HL-60 (cell line): ENCODE data around the gene F2R.

Source experiments
- DNase-seq, 2 experiments: peaks; one replicate each; pipeline ENCODE4 v3.0.0-alpha.2; 2010 to 2020; ENCODE audit warnings: low read depth in 1 of 2, low spot score in 1 of 2
- H3K27ac ChIP-seq: fragments of 250-450 bp; sonication (Bioruptor Pico); replicated peaks from 2 replicates; pipeline ENCODE4 v1.5.1; 2020; ENCODE audit warnings: mild to moderate bottlenecking, moderate library complexity
- H3K27me3 ChIP-seq: fragments of 250-450 bp; sonication (Bioruptor Pico); 2 replicates; pipeline ENCODE4 v1.5.1; 2021; ENCODE audit warnings: mild to moderate bottlenecking, moderate library complexity; ENCODE audit not compliant: insufficient read depth, poor library complexity, severe bottlenecking
- H3K4me3 ChIP-seq: replicated peaks from 2 replicates; pipeline ENCODE4 v1.5.1; 2011; ENCODE audit warnings: mild to moderate bottlenecking, control low read depth, low read length; ENCODE audit not compliant: insufficient read depth
- GABPA ChIP-seq: IDR thresholded peaks from 2 replicates; pipeline ENCODE4 v1.6.1; 2012; ENCODE audit warnings: low read depth
- POLR2AphosphoS5 ChIP-seq: IDR thresholded peaks from 2 replicates; pipeline ENCODE4 v1.6.1; 2012; ENCODE audit warnings: low read depth
- SPI1 ChIP-seq: IDR thresholded peaks from 2 replicates; pipeline ENCODE4 v1.6.1; 2012; ENCODE audit warnings: low read depth, mild to moderate bottlenecking, borderline replicate concordance
- TF ChIP-seq, protein P1 (sequence below): IDR thresholded peaks from one replicate; pipeline ENCODE4 v1.5.1; 2011; ENCODE audit warnings: low read length, control low read depth, inconsistent platforms; ENCODE audit not compliant: insufficient read depth
- TF ChIP-seq, protein P2 (sequence below): IDR thresholded peaks from 2 replicates; pipeline ENCODE4 v1.6.1; 2012; ENCODE audit warnings: low read depth; ENCODE audit not compliant: insufficient replicate concordance

The F2R gene

DNA sequence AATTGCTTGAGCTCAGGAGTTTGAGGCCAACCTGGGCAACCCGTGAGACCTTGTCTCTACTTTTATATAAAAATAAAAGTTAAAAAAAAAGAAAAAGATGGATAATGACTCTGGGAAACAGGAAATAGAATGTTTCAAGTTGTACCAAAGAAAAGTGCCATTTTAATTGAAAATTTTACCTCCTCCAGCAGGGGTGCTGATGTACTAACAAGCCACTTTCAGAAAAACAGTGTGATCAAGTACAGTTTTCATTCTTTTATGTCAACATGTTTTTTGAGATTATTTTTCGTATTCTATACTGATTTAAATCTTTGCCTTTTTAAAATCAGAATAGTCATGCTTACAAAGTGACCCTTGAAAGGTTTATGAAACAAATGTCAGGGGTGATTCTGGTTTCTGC is 30.8 kb downstream of the F2R start:
- TF ChIP-seq, protein P1, sequence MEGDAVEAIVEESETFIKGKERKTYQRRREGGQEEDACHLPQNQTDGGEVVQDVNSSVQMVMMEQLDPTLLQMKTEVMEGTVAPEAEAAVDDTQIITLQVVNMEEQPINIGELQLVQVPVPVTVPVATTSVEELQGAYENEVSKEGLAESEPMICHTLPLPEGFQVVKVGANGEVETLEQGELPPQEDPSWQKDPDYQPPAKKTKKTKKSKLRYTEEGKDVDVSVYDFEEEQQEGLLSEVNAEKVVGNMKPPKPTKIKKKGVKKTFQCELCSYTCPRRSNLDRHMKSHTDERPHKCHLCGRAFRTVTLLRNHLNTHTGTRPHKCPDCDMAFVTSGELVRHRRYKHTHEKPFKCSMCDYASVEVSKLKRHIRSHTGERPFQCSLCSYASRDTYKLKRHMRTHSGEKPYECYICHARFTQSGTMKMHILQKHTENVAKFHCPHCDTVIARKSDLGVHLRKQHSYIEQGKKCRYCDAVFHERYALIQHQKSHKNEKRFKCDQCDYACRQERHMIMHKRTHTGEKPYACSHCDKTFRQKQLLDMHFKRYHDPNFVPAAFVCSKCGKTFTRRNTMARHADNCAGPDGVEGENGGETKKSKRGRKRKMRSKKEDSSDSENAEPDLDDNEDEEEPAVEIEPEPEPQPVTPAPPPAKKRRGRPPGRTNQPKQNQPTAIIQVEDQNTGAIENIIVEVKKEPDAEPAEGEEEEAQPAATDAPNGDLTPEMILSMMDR: no peak
- TF ChIP-seq SPI1 (no peak), GABPA (no peak), POLR2AphosphoS5 (no peak)
- TF ChIP-seq, protein P2, sequence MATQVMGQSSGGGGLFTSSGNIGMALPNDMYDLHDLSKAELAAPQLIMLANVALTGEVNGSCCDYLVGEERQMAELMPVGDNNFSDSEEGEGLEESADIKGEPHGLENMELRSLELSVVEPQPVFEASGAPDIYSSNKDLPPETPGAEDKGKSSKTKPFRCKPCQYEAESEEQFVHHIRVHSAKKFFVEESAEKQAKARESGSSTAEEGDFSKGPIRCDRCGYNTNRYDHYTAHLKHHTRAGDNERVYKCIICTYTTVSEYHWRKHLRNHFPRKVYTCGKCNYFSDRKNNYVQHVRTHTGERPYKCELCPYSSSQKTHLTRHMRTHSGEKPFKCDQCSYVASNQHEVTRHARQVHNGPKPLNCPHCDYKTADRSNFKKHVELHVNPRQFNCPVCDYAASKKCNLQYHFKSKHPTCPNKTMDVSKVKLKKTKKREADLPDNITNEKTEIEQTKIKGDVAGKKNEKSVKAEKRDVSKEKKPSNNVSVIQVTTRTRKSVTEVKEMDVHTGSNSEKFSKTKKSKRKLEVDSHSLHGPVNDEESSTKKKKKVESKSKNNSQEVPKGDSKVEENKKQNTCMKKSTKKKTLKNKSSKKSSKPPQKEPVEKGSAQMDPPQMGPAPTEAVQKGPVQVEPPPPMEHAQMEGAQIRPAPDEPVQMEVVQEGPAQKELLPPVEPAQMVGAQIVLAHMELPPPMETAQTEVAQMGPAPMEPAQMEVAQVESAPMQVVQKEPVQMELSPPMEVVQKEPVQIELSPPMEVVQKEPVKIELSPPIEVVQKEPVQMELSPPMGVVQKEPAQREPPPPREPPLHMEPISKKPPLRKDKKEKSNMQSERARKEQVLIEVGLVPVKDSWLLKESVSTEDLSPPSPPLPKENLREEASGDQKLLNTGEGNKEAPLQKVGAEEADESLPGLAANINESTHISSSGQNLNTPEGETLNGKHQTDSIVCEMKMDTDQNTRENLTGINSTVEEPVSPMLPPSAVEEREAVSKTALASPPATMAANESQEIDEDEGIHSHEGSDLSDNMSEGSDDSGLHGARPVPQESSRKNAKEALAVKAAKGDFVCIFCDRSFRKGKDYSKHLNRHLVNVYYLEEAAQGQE: no peak
- H3K4me3 ChIP-seq: no peak overlapping the region
- no peaks in the 10 kb centered on the region for H3K27me3 ChIP-seq
- no peak overlapping the region for H3K27ac ChIP-seq
- DNase-seq: no peak

DNA sequence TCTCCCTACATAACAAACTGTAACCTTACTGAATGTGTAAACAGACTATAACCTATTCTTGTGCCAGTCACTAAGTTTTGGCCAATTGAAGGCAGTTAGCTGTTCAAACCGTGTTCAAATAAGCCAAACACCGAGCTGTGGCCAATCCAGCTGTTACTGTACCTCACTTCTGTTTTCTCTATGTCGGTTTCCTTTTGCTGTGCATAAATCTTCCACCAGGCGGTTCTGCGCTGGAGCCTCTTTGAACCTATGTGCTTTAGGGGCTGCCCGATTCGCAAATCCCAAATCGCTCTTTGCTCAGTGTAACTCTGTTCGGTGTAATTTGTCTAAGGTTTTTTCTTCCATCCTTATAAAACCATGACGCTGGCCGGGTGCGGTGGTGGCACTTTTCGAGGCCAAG is 31.8 kb downstream of the F2R start:
- H3K27me3 ChIP-seq: no peaks in the 10 kb centered on the region
- no peak overlapping the region for H3K4me3 ChIP-seq
- H3K27ac ChIP-seq: no peak overlapping the region
- TF ChIP-seq SPI1: no peak
- TF ChIP-seq, protein P2: no peak
- TF ChIP-seq, protein P1: no peak
- no peak for TF ChIP-seq POLR2AphosphoS5
- TF ChIP-seq GABPA: no peak
- no peak for DNase-seq

DNA sequence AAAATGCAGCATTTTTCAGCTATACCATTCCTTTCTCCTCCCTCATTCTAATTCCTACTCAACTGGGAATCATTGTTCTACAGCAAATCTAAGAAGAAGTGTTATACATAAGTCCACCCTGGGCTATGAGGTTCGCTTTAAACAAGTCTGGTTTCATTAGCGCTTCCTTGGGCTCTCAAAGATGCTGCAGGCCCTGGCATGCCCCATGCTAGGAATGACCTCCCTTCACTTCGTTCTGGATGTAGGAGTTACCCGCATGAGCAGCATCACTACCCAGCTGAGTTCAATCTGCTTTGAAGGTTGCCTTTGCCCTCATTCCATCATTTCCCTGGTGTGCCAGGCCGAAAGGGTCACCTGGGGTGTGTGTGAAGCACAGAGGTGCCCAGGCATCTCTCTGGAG is 35.4 kb downstream of the F2R start:
- TF ChIP-seq GABPA (no peak), POLR2AphosphoS5 (no peak), SPI1 (no peak)
- TF ChIP-seq, protein P2: no peak
- TF ChIP-seq, protein P1: no peak
- no peak for DNase-seq
- no peak overlapping the region for H3K27ac ChIP-seq
- H3K4me3 ChIP-seq: no peak overlapping the region
- no peaks in the 10 kb centered on the region for H3K27me3 ChIP-seq
